Coronary artery (tissue), 2 donors: ENCODE data around the gene SLC7A6OS.

Experiments used
- DNase-seq: peaks from one replicate; pipeline ENCODE4 v3.0.0-alpha.2; 2017; ENCODE audit warnings: low spot score
- H3K27ac ChIP-seq, 2 donors: fragments of 200-600 bp; sonication (generic); one replicate each; pipeline ENCODE4 v1.5.1; 2016 to 2019
- H3K4me3 ChIP-seq: fragments of 200-600 bp; sonication (generic); 2 replicates; pipeline ENCODE4 v1.5.1; 2016; ENCODE audit warnings: mild to moderate bottlenecking, moderate library complexity
- CTCF ChIP-seq: fragments of 200-600 bp; sonication (generic); IDR thresholded peaks from one replicate; pipeline ENCODE4 v1.5.1; 2019; ENCODE audit warnings: antibody characterized with exemption

The SLC7A6OS gene

GRCh38 chr16:68356249-68356918 is 45.6 kb upstream of the SLC7A6OS start:
- no peak for TF ChIP-seq CTCF
- Histone ChIP-seq H3K27ac (no peak overlapping the region), H3K4me3 (no peak overlapping the region)
- no peak for DNase-seq

- no peak for DNase-seq
- Histone ChIP-seq H3K4me3 (no peak overlapping the region), H3K27ac (no peak overlapping the region)
- no peak for TF ChIP-seq CTCF
These were observed 44.9 kb upstream of the SLC7A6OS start for GRCh38 chr16:68355447-68356248.

- no peak overlapping the region for H3K27ac ChIP-seq
These were observed 44.1 kb upstream of the SLC7A6OS start for GRCh38 chr16:68354816-68355215.

GRCh38 chr16:68353366-68353765 is 42.6 kb upstream of the SLC7A6OS start:
- DNase-seq, result no peak
- H3K27ac ChIP-seq, result no peak overlapping the region
- no peak for TF ChIP-seq CTCF
- H3K4me3 ChIP-seq, result no peak overlapping the region

More at GRCh38 chr16:68354816-68355215, 44.1 kb upstream of the SLC7A6OS start:
- no peak for TF ChIP-seq CTCF
- no peak for DNase-seq
- H3K4me3 ChIP-seq, result no peak overlapping the region

- no peak for TF ChIP-seq CTCF
- H3K27ac ChIP-seq, result no peak overlapping the region
- no peak for DNase-seq
- no peak overlapping the region for H3K4me3 ChIP-seq
These were observed 41.3 kb upstream of the SLC7A6OS start for GRCh38 chr16:68351991-68352431.

- no peak overlapping the region for H3K4me3 ChIP-seq
- no peak for TF ChIP-seq CTCF
- no peak overlapping the region for H3K27ac ChIP-seq
- no peak for DNase-seq
These were observed 40.7 kb upstream of the SLC7A6OS start for GRCh38 chr16:68351463-68351862.
